Right lobe of liver (tissue), 6 donors: ENCODE data around the gene CMPK1. TPM values are rescaled to one million over a fixed set of nuclear protein-coding genes. Genes with fewer than 3 reads are reported as not detected.

Source experiments
- ATAC-seq, 4 donors: fragments of 200-7000 bp; cut with Tn5 transposase; one replicate each; pipeline ENCODE4 v1.9.1; 2020; ENCODE audit warnings: mild to moderate bottlenecking in 4 of 4, moderate library complexity in 4 of 4
- DNase-seq, 3 donors: peaks; one replicate each; pipeline ENCODE4 v3.0.0-alpha.2; 2020
- H3K27ac ChIP-seq, 3 donors: fragments of 200-600 bp; one replicate each; pipeline ENCODE4 v1.8.0; 2022
- H3K27me3 ChIP-seq, 2 donors: fragments of 200-600 bp; one replicate each; pipeline ENCODE4 v1.8.0; 2022
- H3K36me3 ChIP-seq, 4 donors: fragments of 200-600 bp; sonication (generic) in 1 of 4; one replicate each; pipeline versions ENCODE4 v1.5.1 to v1.8.0; 2017 to 2022; ENCODE audit warnings: control low read depth in 1 of 4
- H3K4me1 ChIP-seq, 4 donors: fragments of 200-600 bp; sonication (generic) in 1 of 4; one replicate each; pipeline versions ENCODE4 v1.5.1 to v1.8.0; 2017 to 2022; ENCODE audit warnings: control low read depth in 1 of 4
- H3K4me3 ChIP-seq, 3 donors: fragments of 200-600 bp; one replicate each; pipeline ENCODE4 v1.8.0; 2022
- H3K9me3 ChIP-seq, 4 donors: fragments of 200-600 bp; sonication (generic) in 1 of 4; one replicate each; pipeline versions ENCODE4 v1.5.1 to v1.8.0; 2017 to 2022; ENCODE audit warnings: control low read depth in 1 of 4
- CTCF ChIP-seq, 4 donors: fragments of 200-600 bp in 3 of 4; fragments of 450-650 bp in 1 of 4; IDR thresholded peaks; one replicate each; pipeline versions ENCODE4 v1.5.1 to v1.8.0; 2016 to 2022; ENCODE audit warnings: antibody characterized with exemption in 4 of 4, mild to moderate bottlenecking in 2 of 4
- POLR2A ChIP-seq: fragments of 450-650 bp; IDR thresholded peaks from one replicate; pipeline ENCODE4 v1.6.1; 2017; ENCODE audit warnings: antibody characterized with exemption, mild to moderate bottlenecking
- WGBS: methylation state at CpG from one replicate; pipeline ENCODE4 v1.1.6; 2018; ENCODE audit warnings: low coverage, low lambda C conversion rate; ENCODE audit not compliant: insufficient coverage; ENCODE audit errors: missing lambda C conversion rate; 5-methylcytosine and 5-hydroxymethylcytosine counted together
- intact Hi-C, 2 donors: fragments of 100-400 bp; cut with DNase I; formaldehyde crosslinking; loops; one replicate each; pipeline versions ENCODE4 v1.11.2 to v1.14.1; 2022
- total RNA-seq, 6 experiments: library from RNA; depleted of rRNA in 2 of 6; stranded (reverse); fragments of >200 nt in 2 of 6; fragmentation: NEBNext Ultra II Directional in 3 of 6; extraction: Animal tissue kit (Norgen Biotek cat#: 25700) in 3 of 6; gene quantifications; one replicate each; pipeline versions ENCODE4 v1.1.0 to v1.2.4, GENCODE V29; 2016 to 2023
- donor health status: DM: no; HTN: yes; CAD: no.
- donor health status: DM: no; HTN: no; CAD: no.
- donor health status: DM: no; HTN: no; CAD: no.
- donor health status: DM: no; HTN: yes; CAD: no.
- donor health status: DM: no; HTN: yes; CAD: no.

Gene CMPK1
- total RNA-seq, 6 experiments from 2014 or later: 101 to 160 (median 133) TPM

- 73% methylated on average over 1 of the region's 1 CpG for WGBS
- Histone ChIP-seq H3K4me3 (no peak overlapping the region), H3K9me3 (no peaks in the 10 kb centered on the region), H3K27me3 (no peaks in the 10 kb centered on the region), H3K36me3 (no peaks in the 10 kb centered on the region), H3K27ac (no peak overlapping the region), H3K4me1 (peaks cover 0 to 14% (median 5%) of the 10 kb centered on the region in 4 donors)
- ATAC-seq (no peak), DNase-seq (no peak)
- intact Hi-C loops: no loop called here
- TF ChIP-seq CTCF (IDR thresholded peaks at IDR 0.05) (no peak), POLR2A (no peak)
Observed at GRCh38 chr1:47330212-47330611, 3.4 kb upstream of the CMPK1 start.

GRCh38 chr1:47331875-47332274 is 1.7 kb upstream of the CMPK1 start:
- TF ChIP-seq POLR2A (no peak), CTCF (IDR thresholded peaks at IDR 0.05) (no peak)
- DNase-seq: no peak
- H3K27ac ChIP-seq: no peak overlapping the region
- WGBS: 51% methylated on average over 2 of the region's 2 CpGs
- intact Hi-C loops: no loop called here
- no peaks in the 10 kb centered on the region for H3K36me3 ChIP-seq
- H3K9me3 ChIP-seq: no peaks in the 10 kb centered on the region
- ATAC-seq: no peak
- H3K27me3 ChIP-seq: no peaks in the 10 kb centered on the region
- peaks cover 0 to 27% (median 10%) of the 10 kb centered on the region in 4 donors for H3K4me1 ChIP-seq
- no peak overlapping the region for H3K4me3 ChIP-seq

GRCh38 chr1:47332779-47333577 is 612 bp upstream of the CMPK1 start:
- 38% methylated on average over 17 of the region's 19 CpGs for WGBS
- Histone ChIP-seq H3K9me3 (no peaks in the 10 kb centered on the region), H3K4me1 (peaks cover 0 to 30% (median 10%) of the 10 kb centered on the region in 4 donors), H3K27ac (peak overlapping the region; percentile 94 to 98 (median 95)), H3K36me3 (no peaks in the 10 kb centered on the region), H3K27me3 (no peaks in the 10 kb centered on the region), H3K4me3 (peak overlapping the region; percentile 81 to 90 (median 83))
- ATAC-seq (no peak), DNase-seq (no peak)
- TF ChIP-seq POLR2A: no peak
- no peak for TF ChIP-seq CTCF (IDR thresholded peaks at IDR 0.05)
- intact Hi-C loops: no loop called here

- no peaks in the 10 kb centered on the region for H3K36me3 ChIP-seq
- no peaks in the 10 kb centered on the region for H3K9me3 ChIP-seq
- peak overlapping the region; percentile 81 to 90 (median 83) for H3K4me3 ChIP-seq
- H3K27me3 ChIP-seq: no peaks in the 10 kb centered on the region
- peaks cover 0 to 33% (median 10%) of the 10 kb centered on the region in 4 donors for H3K4me1 ChIP-seq
- peak; percentile 91 to 95 (median 94) for DNase-seq
- TF ChIP-seq CTCF (IDR thresholded peaks at IDR 0.05) (peak in 3 of 4 donors; percentile 6 to 31 (median 19)), POLR2A (peak; percentile 83)
- peak overlapping the region; percentile 94 to 98 (median 95) for H3K27ac ChIP-seq
- WGBS: 0% methylated on average over 27 of the region's 90 CpGs
- ATAC-seq: peak; percentile 87 to 92 (median 92)
- intact Hi-C loops: no loop called here
Observed at GRCh38 chr1:47333922-47334764, 553 bp downstream of the CMPK1 start.
